ENCODE results near the gene RALGAPA1.

GRCh38 chr14:35492569-35493014 is 316.5 kb downstream of the RALGAPA1 start:
- TF ChIP-seq CTCF (optimal IDR thresholded peaks at IDR 0.05 in 1 of 3, IDR thresholded peaks at IDR 0.05 in 1 of 3, conservative IDR thresholded peaks at IDR 0.05 in 1 of 3; ENCODE audit: extremely low read depth in 1 of 3, insufficient read depth in 2 of 3, low read length in 3 of 3): no peak
- no peak for TF ChIP-seq EZH2 (IDR thresholded peaks at IDR 0.05; ENCODE audit: low read length)
